NCI-H226 (cell line): ENCODE measurements around the gene SCAF4.
"Not testable (repeated sequence)": the region's sequence is repeated elsewhere in the genome, so short reads cannot be mapped to it uniquely, and the experiment has no call there.

ENCODE experiments used
- DNase-seq: peaks from one replicate; pipeline ENCODE4 v3.0.0-alpha.2; 2015

The SCAF4 gene

DNA sequence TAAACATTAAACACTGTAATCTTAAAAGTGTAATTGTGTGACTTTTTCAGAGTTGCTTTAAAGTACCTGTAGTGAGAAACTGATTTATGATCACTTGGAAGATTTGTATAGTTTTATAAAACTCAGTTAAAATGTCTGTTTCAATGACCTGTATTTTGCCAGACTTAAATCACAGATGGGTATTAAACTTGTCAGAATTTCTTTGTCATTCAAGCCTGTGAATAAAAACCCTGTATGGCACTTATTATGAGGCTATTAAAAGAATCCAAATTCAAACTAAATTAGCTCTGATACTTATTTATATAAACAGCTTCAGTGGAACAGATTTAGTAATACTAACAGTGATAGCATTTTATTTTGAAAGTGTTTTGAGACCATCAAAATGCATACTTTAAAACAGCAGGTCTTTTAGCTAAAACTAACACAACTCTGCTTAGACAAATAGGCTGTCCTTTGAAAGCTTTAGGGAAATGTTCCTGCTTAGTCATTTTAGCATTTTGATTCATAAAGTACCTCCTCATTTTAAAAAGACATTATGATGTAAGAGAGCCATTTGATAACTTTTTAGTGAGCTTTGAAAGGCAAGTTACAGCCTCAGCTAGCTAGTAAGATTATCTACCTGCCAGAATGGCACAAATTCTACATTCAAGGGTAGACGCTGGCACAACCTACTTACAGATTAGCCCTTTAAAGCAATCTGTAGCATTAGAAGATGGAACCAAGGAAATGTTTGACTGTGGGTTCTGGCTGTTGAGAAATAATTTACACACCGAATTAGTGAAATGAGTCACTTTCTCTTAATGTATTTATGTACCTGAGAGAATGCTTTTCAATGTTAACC, 63.0 kb downstream of the SCAF4 start:
- DNase-seq, result no peak

- no peak for DNase-seq
These were observed 64.3 kb downstream of the SCAF4 start for GRCh38 chr21:31667639-31668038.

DNA sequence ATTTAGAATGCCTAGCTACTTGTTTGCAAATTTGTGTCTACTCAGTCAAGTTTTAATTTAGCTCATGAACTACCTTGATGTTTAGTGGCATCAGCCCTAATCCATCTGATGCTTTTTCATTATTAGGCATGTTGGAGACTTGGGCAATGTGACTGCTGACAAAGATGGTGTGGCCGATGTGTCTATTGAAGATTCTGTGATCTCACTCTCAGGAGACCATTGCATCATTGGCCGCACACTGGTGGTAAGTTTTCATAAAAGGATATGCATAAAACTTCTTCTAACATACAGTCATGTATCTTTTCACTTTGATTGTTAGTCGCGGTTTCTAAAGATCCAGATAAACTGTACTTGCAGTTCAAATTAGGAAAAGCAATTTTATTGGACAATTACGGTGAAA, 64.8 kb downstream of the SCAF4 start:
- no peak for DNase-seq

- DNase-seq, result no peak
These were observed 65.4 kb downstream of the SCAF4 start for GRCh38 chr21:31666445-31667010.

GRCh38 chr21:31665869-31666268, 66.0 kb downstream of the SCAF4 start:
- DNase-seq, result not testable (repeated sequence)

GRCh38 chr21:31665397-31665796, 66.5 kb downstream of the SCAF4 start:
- DNase-seq, result no peak

- no peak for DNase-seq
These were observed 68.2 kb downstream of the SCAF4 start for GRCh38 chr21:31663584-31664249.

DNA sequence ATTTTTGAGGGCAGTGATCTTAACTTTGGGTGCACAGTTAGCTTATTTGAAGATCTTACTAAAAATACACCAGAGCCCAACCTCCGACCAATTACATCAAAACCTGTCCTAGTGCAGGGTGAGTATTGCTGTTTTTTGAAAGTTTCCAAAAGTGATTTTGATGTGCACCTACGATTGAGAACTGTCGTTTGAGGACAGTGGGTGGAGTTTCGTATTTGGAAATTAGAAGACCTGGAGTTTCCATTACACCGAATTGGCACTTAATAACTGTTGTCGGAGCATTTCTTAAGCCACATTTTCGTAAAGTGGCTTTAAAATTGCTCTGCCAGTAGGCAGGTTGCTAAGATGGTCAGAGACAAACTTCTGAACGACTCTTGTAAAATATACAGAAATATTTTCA, 71.3 kb downstream of the SCAF4 start:
- no peak for DNase-seq

GRCh38 chr21:31660259-31660565, 71.7 kb downstream of the SCAF4 start:
- DNase-seq, result no peak

DNA sequence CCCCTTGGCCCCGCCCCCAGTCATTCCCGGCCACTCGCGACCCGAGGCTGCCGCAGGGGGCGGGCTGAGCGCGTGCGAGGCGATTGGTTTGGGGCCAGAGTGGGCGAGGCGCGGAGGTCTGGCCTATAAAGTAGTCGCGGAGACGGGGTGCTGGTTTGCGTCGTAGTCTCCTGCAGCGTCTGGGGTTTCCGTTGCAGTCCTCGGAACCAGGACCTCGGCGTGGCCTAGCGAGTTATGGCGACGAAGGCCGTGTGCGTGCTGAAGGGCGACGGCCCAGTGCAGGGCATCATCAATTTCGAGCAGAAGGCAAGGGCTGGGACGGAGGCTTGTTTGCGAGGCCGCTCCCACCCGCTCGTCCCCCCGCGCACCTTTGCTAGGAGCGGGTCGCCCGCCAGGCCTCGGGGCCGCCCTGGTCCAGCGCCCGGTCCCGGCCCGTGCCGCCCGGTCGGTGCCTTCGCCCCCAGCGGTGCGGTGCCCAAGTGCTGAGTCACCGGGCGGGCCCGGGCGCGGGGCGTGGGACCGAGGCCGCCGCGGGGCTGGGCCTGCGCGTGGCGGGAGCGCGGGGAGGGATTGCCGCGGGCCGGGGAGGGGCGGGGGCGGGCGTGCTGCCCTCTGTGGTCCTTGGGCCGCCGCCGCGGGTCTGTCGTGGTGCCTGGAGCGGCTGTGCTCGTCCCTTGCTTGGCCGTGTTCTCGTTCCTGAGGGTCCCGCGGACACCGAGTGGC, 72.2 kb downstream of the SCAF4 start, which contains the start of gene SOD1:
Gene SOD1 (plus strand): TSS at position 158 of the 723 bp plus-strand sequence. CDS start 77 bp downstream, at position 235.
- DNase-seq, result peak; percentile 91

GRCh38 chr21:31659286-31659535, 72.7 kb downstream of the SCAF4 start:
- no peak for DNase-seq

DNA sequence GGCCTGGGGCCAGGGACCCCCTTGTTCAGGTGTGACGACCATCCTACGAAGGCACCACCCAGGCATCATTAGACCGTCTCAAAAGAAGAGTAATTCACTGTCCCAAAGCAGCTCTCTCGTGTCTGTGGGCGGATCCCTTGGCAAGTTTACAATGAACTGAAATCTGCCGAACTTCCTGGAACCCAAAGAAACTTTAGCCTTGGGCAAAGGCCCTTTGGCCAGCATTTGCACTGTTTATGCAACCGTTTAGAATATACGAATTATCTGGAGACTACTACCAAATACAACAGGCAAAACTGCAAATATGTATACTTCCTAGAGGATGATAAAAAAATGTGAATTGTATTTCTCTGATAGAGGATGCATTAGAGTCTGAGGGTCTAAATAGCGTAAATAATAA, 73.9 kb downstream of the SCAF4 start:
- DNase-seq, result no peak

DNA sequence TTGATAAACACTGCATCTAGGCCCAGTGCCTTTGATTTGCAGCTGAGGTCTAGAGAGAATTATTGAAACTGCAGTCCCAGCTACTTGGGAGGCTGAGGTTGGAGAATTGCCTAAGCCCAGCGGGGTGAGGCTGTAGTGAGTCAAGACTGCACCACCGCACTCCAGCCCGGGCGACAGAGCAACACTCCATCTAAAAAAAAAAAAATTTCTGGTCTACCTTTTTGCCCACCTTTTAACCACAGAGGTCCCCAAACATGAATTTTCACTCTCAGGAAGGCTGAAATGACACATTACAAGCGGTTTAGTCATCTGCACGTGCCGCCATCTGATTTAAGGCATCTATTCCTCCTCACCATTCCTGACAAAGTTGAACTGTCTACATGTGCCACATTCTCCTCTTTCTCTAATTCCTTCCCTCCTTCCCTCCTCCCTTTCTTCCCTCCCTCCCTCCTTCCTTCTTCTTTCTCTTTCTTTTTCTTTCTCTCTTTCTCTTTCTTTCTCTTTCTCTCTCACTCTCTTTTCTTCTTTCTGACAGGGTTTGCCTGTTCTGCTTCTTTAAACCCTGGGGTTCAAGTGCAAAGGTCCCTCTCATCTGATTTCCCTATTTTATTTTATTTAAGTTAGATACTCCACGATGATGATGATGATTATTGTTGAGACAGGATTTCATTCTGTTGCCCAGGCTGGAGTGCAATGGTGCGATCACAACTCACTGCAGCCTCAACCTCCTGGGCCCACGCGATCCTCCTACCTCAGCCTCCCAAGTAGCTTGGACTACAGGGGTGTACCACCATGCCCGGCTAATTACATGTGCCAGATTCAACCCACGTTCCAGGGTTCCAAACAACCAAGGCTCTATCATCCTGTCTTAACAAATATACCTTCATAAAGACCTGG, 75.5 kb downstream of the SCAF4 start:
- no peak for DNase-seq

- not testable (repeated sequence) for DNase-seq
These were observed 76.9 kb downstream of the SCAF4 start for GRCh38 chr21:31654821-31655580.

GRCh38 chr21:31654340-31654739, 77.6 kb downstream of the SCAF4 start:
- no peak for DNase-seq

GRCh38 chr21:31651491-31651890, 80.4 kb downstream of the SCAF4 start:
- not testable (repeated sequence) for DNase-seq

GRCh38 chr21:31650930-31651329, 81.0 kb downstream of the SCAF4 start:
- no peak for DNase-seq

DNA sequence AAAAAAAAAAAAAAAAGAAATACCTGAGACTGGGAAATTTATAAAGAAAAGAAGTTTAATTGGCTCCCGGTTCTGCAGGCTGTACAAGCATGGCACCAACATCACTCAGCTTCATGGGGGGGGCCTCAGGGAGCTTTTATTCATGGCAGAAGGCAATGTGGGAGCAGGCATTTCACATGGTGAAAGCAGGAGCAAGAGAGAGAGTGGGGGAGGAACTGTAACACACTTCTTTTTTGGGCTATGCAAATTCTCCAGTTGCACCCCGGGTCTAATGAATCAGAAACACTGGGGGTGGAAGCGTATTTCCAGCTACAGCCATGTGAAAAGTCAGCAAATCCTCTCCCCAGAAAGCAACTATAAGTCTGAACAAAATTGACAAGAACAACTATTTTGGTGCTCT, 84.3 kb downstream of the SCAF4 start:
- DNase-seq, result no peak

DNA sequence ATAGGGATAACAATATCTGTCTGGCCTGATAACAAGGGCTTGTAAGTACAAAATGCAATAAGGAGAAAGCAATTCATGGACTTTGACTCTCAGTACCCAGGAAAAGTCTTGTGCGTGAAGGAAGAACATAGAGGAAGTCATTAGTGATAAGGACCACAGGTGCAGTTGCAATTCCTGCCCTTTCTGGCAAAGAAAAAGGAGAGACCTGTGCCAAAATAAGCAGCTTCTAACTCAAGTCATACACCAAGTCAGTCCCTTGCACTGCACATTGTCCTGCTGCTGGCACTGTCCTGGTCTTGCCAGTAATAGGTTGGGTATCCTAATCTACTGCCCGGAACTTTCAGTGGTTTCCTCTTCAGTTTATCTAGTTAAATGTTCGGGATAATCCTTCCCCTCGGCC, 87.3 kb downstream of the SCAF4 start:
- DNase-seq, result no peak

- DNase-seq, result no peak
These were observed 90.4 kb downstream of the SCAF4 start for GRCh38 chr21:31641416-31641922.

DNA sequence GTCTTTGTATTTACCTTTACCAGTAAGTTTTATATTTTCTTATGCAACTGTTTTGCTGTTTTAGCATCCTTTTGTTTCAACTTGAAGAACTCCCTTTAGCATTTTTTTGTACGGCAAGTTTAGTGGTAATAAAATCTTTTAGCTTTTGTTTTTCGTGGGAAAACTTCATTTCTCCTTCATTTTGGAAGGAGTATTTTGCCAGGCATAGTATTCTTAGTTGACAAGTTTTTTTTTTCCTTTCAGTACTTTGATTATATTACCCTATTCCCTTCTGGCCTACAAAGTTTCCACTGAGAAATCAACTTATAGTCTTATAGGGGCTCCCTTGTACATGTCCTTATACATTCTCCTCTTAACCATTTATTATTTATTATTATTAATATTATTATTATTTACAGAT, 95.0 kb downstream of the SCAF4 start:
- no peak for DNase-seq

DNA sequence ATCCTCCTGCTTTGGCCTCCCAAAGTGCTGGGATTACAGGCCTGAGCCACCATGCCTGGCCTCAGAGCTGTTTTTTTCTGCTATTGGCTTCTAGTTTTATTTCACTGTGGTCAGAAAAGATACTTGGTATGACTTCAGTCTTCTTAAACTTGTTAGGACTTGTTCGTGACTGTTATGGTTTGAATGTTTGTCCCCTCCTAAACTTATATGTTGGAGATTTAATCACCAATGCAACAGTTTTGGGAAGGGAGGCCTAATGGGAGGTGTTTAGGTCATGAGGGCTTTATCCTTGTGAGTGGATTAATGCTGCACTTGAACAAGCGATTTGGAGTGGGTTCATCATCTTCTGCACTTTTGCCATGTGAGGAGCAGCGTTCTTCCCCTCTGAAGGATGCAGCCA, 96.9 kb downstream of the SCAF4 start:
- no peak for DNase-seq
